ENCODE measurements around the gene CNGB1. TPM values are rescaled to one million over a fixed set of nuclear protein-coding genes. Genes with fewer than 3 reads are reported as not detected.

Gene CNGB1
- polyA plus RNA-seq, 1 donor from 2014 or later: 20.7 TPM

GRCh38 chr16:57959121-57959520 is 11.8 kb downstream of the CNGB1 start:
- H3K79me2 ChIP-seq (replicated peaks; ENCODE audit: insufficient read depth, low read length): no peaks in the 10 kb centered on the region
- no peaks in the 10 kb centered on the region for H4K20me1 ChIP-seq (ENCODE audit: insufficient read depth)
- no peaks in the 10 kb centered on the region for H3F3A ChIP-seq (ENCODE audit: insufficient read depth, low read length, poor library complexity, severe bottlenecking)
- no peak overlapping the region for H3K4me3 ChIP-seq (ENCODE audit: low read length)
- H3K4me2 ChIP-seq (ENCODE audit: low read length): no peak overlapping the region
- no peaks in the 10 kb centered on the region for H3K36me3 ChIP-seq (ENCODE audit: insufficient read depth, low read length)
- H3K27ac ChIP-seq (ENCODE audit: low read length): no peak overlapping the region
- no peaks in the 10 kb centered on the region for H3K27me3 ChIP-seq (ENCODE audit: insufficient read depth, low read depth, low read length)
- no peaks in the 10 kb centered on the region for H3K9me2 ChIP-seq (ENCODE audit: insufficient read depth, low read length)
- H3K9me3 ChIP-seq (ENCODE audit: low read length): no peaks in the 10 kb centered on the region
- H2AFZ ChIP-seq (ENCODE audit: low read depth, low read length): no peak overlapping the region
- TF ChIP-seq EP300 (conservative IDR thresholded peaks at IDR 0.05; ENCODE audit: poor library complexity, severe bottlenecking) (no peak), CTCF (IDR thresholded peaks at IDR 0.05; ENCODE audit: poor library complexity, severe bottlenecking) (no peak), TAF1 (IDR thresholded peaks at IDR 0.05; ENCODE audit: low read depth) (no peak), SMC3 (conservative IDR thresholded peaks at IDR 0.05; ENCODE audit: poor library complexity) (no peak), REST (IDR thresholded peaks at IDR 0.05; ENCODE audit: borderline replicate concordance) (no peak), RAD21 (conservative IDR thresholded peaks at IDR 0.05) (no peak), POLR2AphosphoS5 (IDR thresholded peaks at IDR 0.05) (no peak), MXI1 (conservative IDR thresholded peaks at IDR 0.05; ENCODE audit: poor library complexity, severe bottlenecking) (no peak), EZH2 (IDR thresholded peaks at IDR 0.05; ENCODE audit: borderline replicate concordance, insufficient read depth, low read length, poor library complexity, severe bottlenecking) (no peak)
- H3K9ac ChIP-seq (ENCODE audit: low read length): no peak overlapping the region

- H3K4me2 ChIP-seq (ENCODE audit: low read length): no peak overlapping the region
- no peaks in the 10 kb centered on the region for H3K36me3 ChIP-seq (ENCODE audit: insufficient read depth, low read length)
- H3F3A ChIP-seq (ENCODE audit: insufficient read depth, low read length, poor library complexity, severe bottlenecking): no peaks in the 10 kb centered on the region
- TF ChIP-seq POLR2AphosphoS5 (IDR thresholded peaks at IDR 0.05): no peak
- no peak for TF ChIP-seq RAD21 (conservative IDR thresholded peaks at IDR 0.05)
- no peak for TF ChIP-seq SMC3 (conservative IDR thresholded peaks at IDR 0.05; ENCODE audit: poor library complexity)
- TF ChIP-seq REST (IDR thresholded peaks at IDR 0.05; ENCODE audit: borderline replicate concordance): no peak
- no peak for TF ChIP-seq EZH2 (IDR thresholded peaks at IDR 0.05; ENCODE audit: borderline replicate concordance, insufficient read depth, low read length, poor library complexity, severe bottlenecking)
- no peak for TF ChIP-seq MXI1 (conservative IDR thresholded peaks at IDR 0.05; ENCODE audit: poor library complexity, severe bottlenecking)
- no peak for TF ChIP-seq CTCF (IDR thresholded peaks at IDR 0.05; ENCODE audit: poor library complexity, severe bottlenecking)
- no peak for TF ChIP-seq TAF1 (IDR thresholded peaks at IDR 0.05; ENCODE audit: low read depth)
- TF ChIP-seq EP300 (conservative IDR thresholded peaks at IDR 0.05; ENCODE audit: poor library complexity, severe bottlenecking): no peak
- H4K20me1 ChIP-seq (ENCODE audit: insufficient read depth): no peaks in the 10 kb centered on the region
- no peaks in the 10 kb centered on the region for H3K79me2 ChIP-seq (replicated peaks; ENCODE audit: insufficient read depth, low read length)
- no peak overlapping the region for H3K4me3 ChIP-seq (ENCODE audit: low read length)
- H3K27ac ChIP-seq (ENCODE audit: low read length): no peak overlapping the region
- H2AFZ ChIP-seq (ENCODE audit: low read depth, low read length): no peak overlapping the region
- H3K27me3 ChIP-seq (ENCODE audit: insufficient read depth, low read depth, low read length): no peaks in the 10 kb centered on the region
- H3K9me2 ChIP-seq (ENCODE audit: insufficient read depth, low read length): no peaks in the 10 kb centered on the region
- no peaks in the 10 kb centered on the region for H3K9me3 ChIP-seq (ENCODE audit: low read length)
- no peak overlapping the region for H3K9ac ChIP-seq (ENCODE audit: low read length)
These were observed 12.4 kb downstream of the CNGB1 start for GRCh38 chr16:57958544-57958943.

All from neural cell (in vitro differentiated cells).